Adrenal gland (tissue), 12 donors: Measurements from ENCODE around the gene PYGB. TPM values are rescaled to one million over a fixed set of nuclear protein-coding genes. Genes with fewer than 3 reads are reported as not detected.
"Not testable (repeated sequence)": the region's sequence is repeated elsewhere in the genome, so short reads cannot be mapped to it uniquely, and the experiment has no call there.

ENCODE experiments used
- DNase-seq, 7 donors: peaks; one replicate each; pipeline ENCODE4 v3.0.0-alpha.2; 2019 to 2020
- H3K27ac ChIP-seq, 5 donors: fragments of 200-600 bp; sonication (generic) in 4 of 5; 1 replicate in 3 of 5; 2 replicates in 2 of 5; pipeline versions ENCODE4 v1.5.1 to v1.8.0; 2016 to 2020; ENCODE audit warnings: mild to moderate bottlenecking in 1 of 5
- H3K27me3 ChIP-seq: fragments of 200-600 bp; 2 replicates; pipeline ENCODE4 v1.8.0; 2021
- H3K36me3 ChIP-seq, 2 donors: fragments of 200-600 bp; replicated peaks in 1 of 2; 1 replicate in 1 of 2; 2 replicates in 1 of 2; pipeline versions ENCODE4 v1.5.1 to v1.8.0; 2018 to 2022
- H3K4me1 ChIP-seq, 2 donors: fragments of 200-600 bp; replicated peaks in 1 of 2; 1 replicate in 1 of 2; 2 replicates in 1 of 2; pipeline versions ENCODE4 v1.5.1 to v1.8.0; 2018 to 2021
- H3K4me3 ChIP-seq, 4 donors: fragments of 200-600 bp; sonication (generic) in 3 of 4; one replicate each; pipeline ENCODE4 v1.5.1; 2016 to 2018
- H3K9me3 ChIP-seq, 3 donors: fragments of 200-600 bp; sonication (generic) in 1 of 3; replicated peaks in 1 of 3; 1 replicate in 2 of 3; 2 replicates in 1 of 3; pipeline versions ENCODE4 v1.5.1 to v1.8.0; 2016 to 2021
- CTCF ChIP-seq, 6 experiments: fragments of 450-650 bp in 4 of 6; fragments of 200-600 bp in 2 of 6; sonication (generic) in 1 of 6; IDR thresholded peaks; 1 replicate in 5 of 6; 2 replicates in 1 of 6; pipeline versions ENCODE4 v1.5.1 to v1.8.0; 2016 to 2021; ENCODE audit warnings: antibody characterized with exemption in 6 of 6, mild to moderate bottlenecking in 2 of 6, moderate library complexity in 1 of 6
- POLR2A ChIP-seq, 2 donors: fragments of 450-650 bp; IDR thresholded peaks; one replicate each; pipeline ENCODE4 v1.6.1; 2017; ENCODE audit warnings: antibody characterized with exemption in 2 of 2, mild to moderate bottlenecking in 2 of 2, moderate library complexity in 1 of 2
- WGBS, 4 donors: extraction: QIAGEN DNeasy Blood & Tissue Kit in 2 of 4; methylation state at CpG; one replicate each; pipeline versions ENCODE4 v1.1.5 to v1.1.7; 2013 to 2017; 5-methylcytosine and 5-hydroxymethylcytosine counted together
- intact Hi-C, 2 donors: fragments of 100-400 bp; cut with DNase I; formaldehyde crosslinking; loops; one replicate each; pipeline versions ENCODE4 v1.14.1 to v1.15.0; 2022 to 2023
- polyA plus RNA-seq, 3 donors: library from polyadenylated mRNA; stranded (reverse); fragments of 200-250 nt in 2 of 3; fragments of 350-450 nt in 1 of 3; fragmentation: Illumina TruSeq in 1 of 3; extraction: RNeasy Lipid Tissue Mini Kit (QIAGEN cat#74804) in 1 of 3; gene quantifications; one replicate each; pipeline ENCODE4 v1.2.3, GENCODE V29; 2013 to 2014
- total RNA-seq, 9 donors: library from RNA; depleted of rRNA in 4 of 9; stranded (reverse); fragments of >200 nt in 4 of 9; fragments of 120-200 nt in 1 of 9; fragmentation: NEBNext Ultra II Directional in 1 of 9; extraction: Animal tissue kit (Norgen Biotek cat#: 25700) in 1 of 9; gene quantifications; one replicate each; pipeline versions ENCODE4 v1.1.0 to v1.2.4, GENCODE V29; 2013 to 2023
- donor health status: healthy with polysubstance abuse.
- donor health status: Bipolar disorder and iron deficiency.
- donor health status: DM: yes; HTN: yes; CAD: no.
- donor health status: DM: no; HTN: no; CAD: no.
- donor health status: DM: no; HTN: no; CAD: no.
- donor health status: DM: yes; HTN: yes; CAD: no.

The PYGB gene
- total and polyA plus RNA-seq, 12 donors = 15.7 to 118 (median 71.4) TPM

GRCh38 chr20:25259788-25260254 is 11.9 kb downstream of the PYGB start:
- Histone ChIP-seq H3K36me3 (peaks cover 0 to 14% of the 10 kb centered on the region in 2 donors), H3K27ac (no peak overlapping the region), H3K4me3 (no peak overlapping the region), H3K4me1 (peaks cover 11 to 29% of the 10 kb centered on the region in 2 donors), H3K27me3 (no peaks in the 10 kb centered on the region), H3K9me3 (no peaks in the 10 kb centered on the region)
- intact Hi-C loops = loop anchor here in 1 of 2 donors (10.0 kb wide), 1 partner anchor 135 kb away; the partner anchor contains the start of gene ABHD12
- no peak for TF ChIP-seq CTCF (IDR thresholded peaks at IDR 0.05)
- no peak for TF ChIP-seq POLR2A (IDR thresholded peaks at IDR 0.05)
- DNase-seq = peak in 3 of 7 donors; percentile 8 to 29 (median 9)
- WGBS, 4 donors = 93 to 98% (median 96%) methylated on average over 9 of the region's 9 CpGs

- peak in 3 of 7 donors; percentile 2 to 39 (median 4) for DNase-seq
- H3K27ac ChIP-seq, H3K4me3 ChIP-seq, H3K27me3 ChIP-seq, H3K9me3 ChIP-seq, intact Hi-C loops: not testable (repeated sequence)
- peaks cover 3 to 20% of the 10 kb centered on the region in 2 donors for H3K4me1 ChIP-seq
- H3K36me3 ChIP-seq = peaks cover 0 to 14% of the 10 kb centered on the region in 2 donors
- 91 to 97% (median 95%) methylated on average over 15 to 16 of the region's 16 CpGs for WGBS, 4 donors
Observed at GRCh38 chr20:25260770-25261437, 13.0 kb downstream of the PYGB start.

GRCh38 chr20:25269057-25269832 is 21.4 kb downstream of the PYGB start:
- intact Hi-C loops = no loop called here
- peaks cover 0 to 33% of the 10 kb centered on the region in 2 donors for H3K36me3 ChIP-seq
- H3K4me1 ChIP-seq = no peaks in the 10 kb centered on the region

GRCh38 chr20:25269833-25270170 is 21.9 kb downstream of the PYGB start:
- no peak overlapping the region for H3K27ac ChIP-seq
- DNase-seq = peak in 5 of 7 donors; percentile 6 to 34 (median 9)
- no peak for TF ChIP-seq CTCF (IDR thresholded peaks at IDR 0.05)
- no peaks in the 10 kb centered on the region for H3K4me1 ChIP-seq
- intact Hi-C loops = no loop called here
- no peak overlapping the region for H3K4me3 ChIP-seq
- WGBS, 4 donors = 87 to 97% (median 95%) methylated on average over 6 of the region's 6 CpGs
- no peaks in the 10 kb centered on the region for H3K9me3 ChIP-seq
- no peaks in the 10 kb centered on the region for H3K27me3 ChIP-seq
- H3K36me3 ChIP-seq = peaks cover 0 to 38% of the 10 kb centered on the region in 2 donors

More at GRCh38 chr20:25269057-25269832, 21.4 kb downstream of the PYGB start:
- no peaks in the 10 kb centered on the region for H3K27me3 ChIP-seq
- 84 to 88% (median 87%) methylated on average over 11 of the region's 11 CpGs for WGBS, 4 donors
- H3K27ac ChIP-seq = no peak overlapping the region
- H3K9me3 ChIP-seq = no peaks in the 10 kb centered on the region
- DNase-seq = peak in 2 of 7 donors; percentile 8 to 43
- TF ChIP-seq POLR2A (IDR thresholded peaks at IDR 0.05) = no peak
- TF ChIP-seq CTCF (IDR thresholded peaks at IDR 0.05) = no peak
- no peak overlapping the region for H3K4me3 ChIP-seq
